H1 (cell line): ENCODE results near the gene AKR7A3.

ENCODE experiments used
- CTCF ChIP-seq, 3 experiments: IDR thresholded peaks; 1 replicate in 2 of 3; 2 replicates in 1 of 3; pipeline versions ENCODE4 v1.5.1 to v1.6.1; 2011; ENCODE audit warnings: low read length in 3 of 3, mild to moderate bottlenecking in 3 of 3, inconsistent platforms in 2 of 3, low read depth in 1 of 3, moderate library complexity in 1 of 3; ENCODE audit not compliant: insufficient read depth in 1 of 3; ENCODE audit errors: control extremely low read depth in 1 of 3
- EZH2 ChIP-seq: fragments of 200-600 bp; sonication (generic); IDR thresholded peaks from 2 replicates; pipeline ENCODE4 v1.7.1; 2012; ENCODE audit warnings: low read depth, mild to moderate bottlenecking, moderate library complexity, low read length, inconsistent platforms; ENCODE audit not compliant: severe bottlenecking
- POLR2AphosphoS5 ChIP-seq: IDR thresholded peaks from 2 replicates; pipeline ENCODE4 v1.6.1; 2011; ENCODE audit warnings: low read depth, low read length
- POU5F1 ChIP-seq: IDR thresholded peaks from 2 replicates; pipeline ENCODE4 v1.6.1; 2011; ENCODE audit warnings: low read depth, mild to moderate bottlenecking, low read length, moderate library complexity
- RNF2 ChIP-seq: fragments of 200-900, 300-1000 bp; sonication (generic); IDR thresholded peaks from 2 replicates; pipeline ENCODE4 v1.7.1; 2016; ENCODE audit warnings: borderline replicate concordance, low read depth, mild to moderate bottlenecking, antibody characterized with exemption, low read length; ENCODE audit not compliant: poor library complexity, severe bottlenecking; ENCODE audit errors: missing control alignments
- YY1 ChIP-seq: IDR thresholded peaks from 2 replicates; pipeline ENCODE4 v1.6.1; 2011; ENCODE audit warnings: low read depth, mild to moderate bottlenecking, low read length

GRCh38 chr1:19287436-19288185 is 959 bp downstream of the AKR7A3 start:
- TF ChIP-seq POLR2AphosphoS5 (no peak), CTCF (IDR thresholded peaks at IDR 0.05; ENCODE audit: control extremely low read depth in 1 of 3, insufficient read depth in 1 of 3, low read depth in 1 of 3, low read length in 3 of 3) (no peak), EZH2 (no peak), RNF2 (no peak), YY1 (no peak), POU5F1 (no peak)
